NCI-H1930 (cell line): ENCODE measurements around the gene ARHGEF4.

Source experiments
- DNase-seq, 2 experiments: peaks; one replicate each; lab custom pipeline; 2025; lab: John Stamatoyannopoulos, UW

The ARHGEF4 gene

DNA sequence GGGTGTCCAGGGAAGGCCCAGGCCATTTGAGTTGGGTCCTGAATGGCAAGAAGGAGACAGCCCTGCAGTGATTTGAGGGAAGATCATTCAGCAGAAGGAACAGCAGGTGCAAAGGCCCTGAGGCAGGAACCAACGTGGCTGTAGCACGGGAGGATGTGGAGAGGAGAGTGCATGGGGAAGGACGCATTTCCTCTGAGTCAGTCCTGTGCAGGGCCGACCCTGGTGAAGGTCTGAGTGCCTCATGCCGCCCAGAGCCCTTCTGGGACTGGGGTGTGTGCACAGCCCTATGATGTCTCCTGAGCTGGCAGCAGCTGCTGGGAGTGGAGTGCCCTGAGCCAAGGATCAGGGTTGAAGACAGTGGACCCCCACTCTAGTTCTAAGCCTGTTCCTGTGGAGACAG, 17.9 kb upstream of the ARHGEF4 start:
- no peak for DNase-seq

- no peak for DNase-seq
Observed at GRCh38 chr2:130819226-130819607, 17.5 kb upstream of the ARHGEF4 start.

GRCh38 chr2:130819608-130820278, 17.0 kb upstream of the ARHGEF4 start:
- no peak for DNase-seq

DNA sequence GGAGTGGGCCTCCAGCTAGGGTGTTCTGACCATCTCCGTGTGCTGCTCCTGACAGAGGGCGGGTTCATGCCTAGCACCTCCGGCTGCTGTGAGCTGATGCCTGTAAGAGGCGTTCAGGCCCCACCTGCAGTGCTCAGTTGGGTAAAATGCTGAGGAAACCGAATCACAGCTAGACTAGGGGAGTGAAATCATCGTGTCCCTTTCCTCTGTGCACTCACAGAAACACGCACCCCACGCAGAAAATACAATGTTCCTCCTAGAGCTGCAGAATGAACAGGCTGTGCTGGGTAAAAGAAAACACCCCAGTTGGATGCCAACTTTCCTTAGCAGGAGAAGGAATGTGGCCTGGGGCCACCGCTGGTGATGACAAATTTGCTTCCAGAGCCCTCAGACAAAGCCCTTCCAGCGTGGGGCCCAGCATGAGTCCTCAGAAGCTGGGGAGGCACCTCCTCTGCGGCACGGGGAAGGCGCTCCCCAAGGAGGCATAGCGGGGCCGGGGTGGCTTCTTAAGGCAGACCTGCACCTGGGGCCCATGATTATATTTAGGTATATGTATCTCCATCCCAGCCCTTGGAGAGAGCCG, 16.3 kb upstream of the ARHGEF4 start:
- no peak for DNase-seq

GRCh38 chr2:130821867-130822266, 14.8 kb upstream of the ARHGEF4 start:
- no peak for DNase-seq

DNA sequence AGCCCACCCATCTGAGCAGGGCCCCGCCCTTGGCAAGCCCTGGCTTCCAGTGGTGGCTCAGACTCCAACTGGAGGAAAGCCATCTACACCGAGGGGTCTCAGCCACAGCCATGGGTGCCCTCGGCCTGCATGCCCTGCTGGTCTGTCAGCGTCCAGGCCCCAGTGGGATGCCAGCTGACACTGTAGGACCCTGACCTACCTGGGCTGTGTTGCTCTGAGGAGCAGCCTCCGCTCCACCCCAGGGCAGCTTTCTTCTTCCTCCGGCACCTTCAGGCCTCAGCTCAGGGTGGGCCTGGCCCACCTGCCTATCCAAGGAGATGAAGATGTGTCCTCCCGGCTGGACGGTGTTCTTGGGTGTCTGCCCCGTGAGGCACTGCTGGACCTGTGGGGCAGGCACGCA, 13.9 kb upstream of the ARHGEF4 start:
- DNase-seq: no peak

- no peak for DNase-seq
Observed at GRCh38 chr2:130823171-130823885, 13.4 kb upstream of the ARHGEF4 start.

- DNase-seq: no peak
Observed at GRCh38 chr2:130823886-130824491, 12.7 kb upstream of the ARHGEF4 start.

DNA sequence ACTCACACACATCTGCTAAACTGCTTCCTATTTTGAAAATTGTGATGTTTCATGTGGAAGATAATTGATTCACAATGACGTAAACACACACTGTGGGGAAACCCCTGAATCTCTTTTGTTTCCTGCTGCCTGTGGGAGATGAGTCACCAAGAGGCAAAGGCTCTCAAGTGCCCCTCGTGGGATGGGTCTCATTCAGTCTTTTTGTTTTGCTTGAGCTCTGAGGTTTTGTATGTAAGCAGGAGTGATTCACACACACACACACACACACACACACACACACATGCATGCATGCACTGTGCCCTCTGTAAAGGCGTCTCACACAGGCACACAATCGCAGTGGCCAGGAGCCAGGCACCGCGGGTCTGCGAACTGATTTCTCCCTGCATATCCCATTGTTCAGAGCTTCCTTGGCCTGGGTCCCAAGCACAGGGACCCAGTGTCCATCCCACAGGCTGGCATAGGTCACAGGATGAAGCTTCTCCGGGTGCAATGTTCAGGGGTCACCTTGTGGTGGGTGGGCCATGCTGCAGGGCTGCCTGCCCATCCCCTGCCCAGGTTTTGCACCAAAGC, 12.1 kb upstream of the ARHGEF4 start:
- peak; percentile 8 to 49 for DNase-seq

DNA sequence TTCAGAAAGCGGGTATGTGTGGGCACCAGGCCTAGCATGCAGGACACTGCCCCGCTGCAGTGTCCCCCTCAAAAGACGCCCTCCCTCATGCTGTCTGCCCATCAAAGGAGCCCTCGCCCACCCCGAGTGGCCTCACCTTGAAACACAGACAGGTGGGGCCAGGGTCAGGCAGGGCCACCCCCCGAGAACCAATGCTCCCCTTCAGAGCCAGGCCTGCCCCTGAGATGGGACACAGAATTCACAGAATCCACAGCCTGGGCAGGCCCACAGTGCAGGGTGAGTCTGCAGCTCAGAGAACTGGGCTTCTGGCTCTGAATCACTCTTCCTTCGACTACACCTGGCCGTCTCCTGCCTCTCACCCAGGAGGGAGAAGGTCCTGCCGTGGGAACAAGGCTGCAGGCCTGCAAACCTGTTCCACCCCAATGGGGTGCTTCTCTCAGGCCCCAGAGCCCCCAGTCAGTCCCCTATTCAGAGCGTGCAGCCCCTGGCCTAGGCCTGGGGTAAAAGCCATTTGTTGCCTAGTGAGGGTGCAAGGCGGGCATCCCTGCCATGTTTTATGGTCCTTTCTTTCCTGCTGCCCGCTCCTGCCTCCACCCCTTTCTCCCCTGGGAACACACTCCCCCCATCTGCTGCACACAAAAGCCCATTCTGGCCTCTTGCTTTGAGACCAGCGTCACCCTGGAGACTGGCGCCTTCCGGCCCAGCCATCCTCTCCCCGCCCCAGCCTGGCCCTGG, 11.3 kb upstream of the ARHGEF4 start:
- DNase-seq: no peak

DNA sequence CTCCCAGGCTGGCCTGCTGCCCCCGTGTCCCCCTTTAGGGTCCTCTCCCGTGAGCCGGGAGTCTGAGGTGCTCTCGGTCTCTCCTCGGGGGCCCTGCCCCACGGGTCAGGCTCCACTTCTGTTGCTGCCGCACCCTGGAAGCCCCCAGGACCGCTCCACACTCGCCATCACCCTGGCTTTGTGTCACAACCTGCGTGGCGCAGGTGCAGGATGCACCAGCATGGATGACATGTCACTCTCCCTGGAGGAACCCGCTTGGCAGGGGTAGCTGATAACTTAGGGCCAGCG, 10.8 kb upstream of the ARHGEF4 start:
- no peak for DNase-seq

GRCh38 chr2:130826419-130826818, 10.3 kb upstream of the ARHGEF4 start:
- DNase-seq: no peak

- no peak for DNase-seq
Observed at GRCh38 chr2:130826821-130827501, 9.8 kb upstream of the ARHGEF4 start.

- DNase-seq: no peak
Observed at GRCh38 chr2:130827502-130828251, 9.0 kb upstream of the ARHGEF4 start.

DNA sequence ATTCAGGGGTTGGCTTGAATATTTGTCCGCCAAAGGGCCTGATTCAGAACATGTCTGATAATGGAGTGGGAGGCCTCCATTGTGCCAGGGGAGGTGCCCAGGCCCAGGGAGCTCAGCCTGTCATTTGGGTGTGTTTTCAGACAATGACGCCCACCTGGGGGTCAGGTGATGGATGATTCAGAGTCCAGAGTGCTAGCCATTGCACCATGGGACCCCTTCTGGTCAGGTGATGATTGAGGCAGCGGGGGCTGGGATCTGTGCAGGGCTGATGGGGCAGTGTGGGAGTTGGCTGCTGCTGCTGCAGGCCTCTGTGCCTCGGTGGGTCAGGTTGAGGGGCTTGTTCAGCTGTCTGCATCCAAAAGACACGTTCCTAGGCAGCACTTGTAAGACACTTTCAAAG, 8.3 kb upstream of the ARHGEF4 start:
- no peak for DNase-seq

DNA sequence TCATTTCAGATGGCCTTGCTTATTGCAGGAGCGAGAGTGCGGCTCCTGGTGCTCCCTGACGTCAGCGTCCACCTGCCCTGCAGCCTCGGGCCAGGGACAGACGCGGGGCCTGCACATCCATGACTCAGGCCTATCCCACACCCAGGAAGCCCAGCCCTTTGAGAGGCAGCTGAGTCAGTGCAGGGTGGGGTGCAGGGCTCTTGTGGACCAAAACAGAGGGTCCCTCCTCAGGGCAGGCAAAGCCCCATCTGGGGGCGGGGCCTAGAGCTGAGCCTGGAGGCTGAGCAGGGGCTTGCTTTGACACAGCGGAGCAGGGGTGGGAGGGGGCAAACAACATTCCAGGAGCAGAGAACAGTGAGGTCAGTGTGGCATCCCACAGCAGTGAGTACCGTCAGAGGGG, 7.7 kb upstream of the ARHGEF4 start:
- no peak for DNase-seq

DNA sequence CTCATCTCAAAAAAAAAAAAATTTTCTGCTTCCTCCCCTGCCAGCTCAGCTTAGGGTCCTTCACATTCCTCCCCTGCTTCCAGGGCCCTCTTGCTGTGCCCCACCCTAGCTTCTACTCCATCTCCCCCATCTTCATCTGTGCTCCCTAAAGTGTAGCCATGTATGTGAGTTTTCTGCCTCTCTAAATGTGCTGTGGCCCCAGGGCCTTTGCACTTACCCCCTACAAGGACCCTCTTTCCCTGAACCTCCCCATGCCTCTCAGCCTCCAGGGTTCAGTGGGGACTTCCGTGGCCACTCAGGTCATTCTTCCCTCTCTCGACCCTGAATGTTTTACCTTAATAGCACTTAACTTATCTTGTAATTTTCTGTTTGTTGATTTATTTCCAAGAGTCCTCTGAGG, 6.2 kb upstream of the ARHGEF4 start:
- no peak for DNase-seq

DNA sequence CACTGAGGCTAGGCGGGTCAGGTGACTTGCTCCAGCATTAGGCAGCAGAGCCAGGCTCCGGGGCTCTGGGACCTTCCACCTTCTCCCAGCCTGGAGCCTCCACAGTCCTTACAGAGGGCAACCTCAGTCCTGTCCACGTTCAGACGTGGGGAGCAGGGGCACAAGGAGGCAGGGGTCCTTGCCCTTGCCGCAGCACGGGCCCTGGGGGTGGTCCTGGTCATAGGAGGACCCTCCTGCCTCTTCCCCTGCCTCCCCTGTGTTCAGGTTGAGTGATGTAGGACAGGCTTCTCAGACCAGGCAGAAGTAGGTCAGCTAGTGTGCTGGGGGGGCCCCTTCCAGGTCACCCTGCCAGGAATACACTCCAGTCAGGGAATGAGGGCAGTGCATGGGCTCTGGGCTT, 5.4 kb upstream of the ARHGEF4 start:
- DNase-seq: no peak

GRCh38 chr2:130832296-130832940, 4.3 kb upstream of the ARHGEF4 start:
- DNase-seq: no peak
